Ovary (tissue), 9 donors: ENCODE results near the gene GPATCH4. TPM values are rescaled to one million over a fixed set of nuclear protein-coding genes. Genes with fewer than 3 reads are reported as not detected.

Source experiments
- DNase-seq, 5 donors: peaks; one replicate each; pipeline ENCODE4 v3.0.0-alpha.2; 2019 to 2020
- H3K27ac ChIP-seq, 2 donors: fragments of 200-600 bp; one replicate each; pipeline versions ENCODE4 v1.5.1 to v1.8.0; 2019 to 2022
- H3K27me3 ChIP-seq: fragments of 200-600 bp; one replicate; pipeline ENCODE4 v1.8.0; 2022
- H3K36me3 ChIP-seq: fragments of 200-600 bp; sonication (generic); one replicate; pipeline ENCODE4 v1.5.1; 2019
- H3K4me1 ChIP-seq: one replicate; pipeline ENCODE4 v1.8.1; 2013; ENCODE audit warnings: mild to moderate bottlenecking, moderate library complexity; ENCODE audit not compliant: insufficient read depth
- H3K4me3 ChIP-seq: fragments of 200-600 bp; sonication (generic); one replicate; pipeline ENCODE4 v1.5.1; 2017
- H3K9me3 ChIP-seq, 2 donors: fragments of 200-600 bp in 1 of 2; sonication (generic) in 1 of 2; one replicate each; pipeline versions ENCODE4 v1.5.1 to v1.8.1; 2013 to 2019; ENCODE audit warnings: mild to moderate bottlenecking in 1 of 2, moderate library complexity in 1 of 2
- EP300 ChIP-seq: sonication (generic); formaldehyde crosslinking; IDR thresholded peaks from one replicate; pipeline ENCODE4 v1.6.1; 2017; ENCODE audit warnings: antibody characterized with exemption
- POLR2A ChIP-seq: fragments of 450-650 bp; IDR thresholded peaks from one replicate; pipeline ENCODE4 v1.6.1; 2017; ENCODE audit warnings: antibody characterized with exemption, mild to moderate bottlenecking, moderate library complexity
- WGBS, 3 donors: extraction: QIAGEN DNeasy Blood & Tissue Kit in 1 of 3; methylation state at CpG; one replicate each; pipeline versions ENCODE4 v1.1.5 to v1.1.7; 2013 to 2017; 5-methylcytosine and 5-hydroxymethylcytosine counted together
- intact Hi-C, 4 donors: fragments of 100-400 bp; cut with DNase I; formaldehyde crosslinking; loops; one replicate each; pipeline versions ENCODE4 v1.11.0 to v1.15.1; 2022 to 2023
- polyA plus RNA-seq, 2 donors: library from polyadenylated mRNA; stranded (reverse); fragments of 200-250 nt in 1 of 2; fragments of 350-450 nt in 1 of 2; fragmentation: Illumina TruSeq in 1 of 2; extraction: RNeasy Lipid Tissue Mini Kit (QIAGEN cat#74804) in 1 of 2; gene quantifications; one replicate each; pipeline ENCODE4 v1.2.3, GENCODE V29; 2013 to 2014
- total RNA-seq, 7 donors: library from RNA; depleted of rRNA in 2 of 7; stranded (reverse); fragments of >200 nt in 2 of 7; fragmentation: NEBNext Ultra II Directional in 3 of 7; extraction: Animal tissue kit (Norgen Biotek cat#: 25700) in 3 of 7; gene quantifications; one replicate each; pipeline versions ENCODE4 v1.1.0 to v1.2.4, GENCODE V29; 2016 to 2023
- TF ChIP-seq, protein P1 (sequence below), 3 donors: fragments of 450-650 bp in 2 of 3; fragments of 200-600 bp in 1 of 3; IDR thresholded peaks; one replicate each; pipeline versions ENCODE4 v1.5.1 to v1.8.0; 2016 to 2022; ENCODE audit warnings: antibody characterized with exemption in 3 of 3, mild to moderate bottlenecking in 1 of 3
- donor health status: DM: no; HTN: no; CAD: no; lungs with moderate emphysema.
- donor health status: DM: no; HTN: no; CAD: no.
- donor health status: Bipolar disorder and iron deficiency.
- donor health status: DM: yes; HTN: yes; CAD: no.
- donor health status: DM: no; HTN: no; CAD: no.
- donor health status: DM: yes; HTN: yes; CAD: no.

Gene GPATCH4
- total and polyA plus RNA-seq, 9 donors: 10.0 to 45.1 (median 22.0) TPM

DNA sequence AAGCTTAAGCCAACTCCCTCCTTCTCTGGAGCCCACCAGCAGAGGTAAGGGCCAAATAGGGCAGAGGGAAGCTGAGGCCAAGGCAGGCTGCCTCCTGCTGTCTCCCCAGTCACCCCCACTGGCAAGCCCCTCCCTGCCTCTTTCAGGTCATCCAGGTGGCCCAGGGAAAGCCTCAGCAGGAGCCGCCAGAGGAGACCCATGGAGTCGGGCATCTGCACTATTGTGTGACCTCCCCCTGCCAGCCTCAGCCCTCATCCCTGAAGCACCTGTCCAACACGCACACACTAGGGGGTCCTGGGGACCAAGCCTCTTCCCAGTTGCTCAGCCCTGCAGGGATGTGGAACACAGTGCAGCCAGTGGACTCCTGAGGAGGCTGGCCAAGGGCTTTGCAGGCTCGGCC is 15.0 kb downstream of the GPATCH4 start:
- no peaks in the 10 kb centered on the region for H3K36me3 ChIP-seq
- TF ChIP-seq POLR2A (no peak), EP300 (no peak)
- TF ChIP-seq, protein P1, sequence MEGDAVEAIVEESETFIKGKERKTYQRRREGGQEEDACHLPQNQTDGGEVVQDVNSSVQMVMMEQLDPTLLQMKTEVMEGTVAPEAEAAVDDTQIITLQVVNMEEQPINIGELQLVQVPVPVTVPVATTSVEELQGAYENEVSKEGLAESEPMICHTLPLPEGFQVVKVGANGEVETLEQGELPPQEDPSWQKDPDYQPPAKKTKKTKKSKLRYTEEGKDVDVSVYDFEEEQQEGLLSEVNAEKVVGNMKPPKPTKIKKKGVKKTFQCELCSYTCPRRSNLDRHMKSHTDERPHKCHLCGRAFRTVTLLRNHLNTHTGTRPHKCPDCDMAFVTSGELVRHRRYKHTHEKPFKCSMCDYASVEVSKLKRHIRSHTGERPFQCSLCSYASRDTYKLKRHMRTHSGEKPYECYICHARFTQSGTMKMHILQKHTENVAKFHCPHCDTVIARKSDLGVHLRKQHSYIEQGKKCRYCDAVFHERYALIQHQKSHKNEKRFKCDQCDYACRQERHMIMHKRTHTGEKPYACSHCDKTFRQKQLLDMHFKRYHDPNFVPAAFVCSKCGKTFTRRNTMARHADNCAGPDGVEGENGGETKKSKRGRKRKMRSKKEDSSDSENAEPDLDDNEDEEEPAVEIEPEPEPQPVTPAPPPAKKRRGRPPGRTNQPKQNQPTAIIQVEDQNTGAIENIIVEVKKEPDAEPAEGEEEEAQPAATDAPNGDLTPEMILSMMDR (IDR thresholded peaks at IDR 0.05): no peak
- intact Hi-C loops: loop anchor here in 2 of 4 donors (5.0 to 10.0 kb wide), 2 partner anchors 68 to 124 kb away; no protein-coding TSS in a partner anchor
- no peak for DNase-seq
- no peak overlapping the region for H3K4me3 ChIP-seq
- H3K4me1 ChIP-seq: no peaks in the 10 kb centered on the region
- WGBS, 3 donors: 67 to 70% (median 68%) methylated on average over 4 of the region's 4 CpGs
- no peaks in the 10 kb centered on the region for H3K9me3 ChIP-seq
- H3K27ac ChIP-seq: no peak overlapping the region
- no peaks in the 10 kb centered on the region for H3K27me3 ChIP-seq

DNA sequence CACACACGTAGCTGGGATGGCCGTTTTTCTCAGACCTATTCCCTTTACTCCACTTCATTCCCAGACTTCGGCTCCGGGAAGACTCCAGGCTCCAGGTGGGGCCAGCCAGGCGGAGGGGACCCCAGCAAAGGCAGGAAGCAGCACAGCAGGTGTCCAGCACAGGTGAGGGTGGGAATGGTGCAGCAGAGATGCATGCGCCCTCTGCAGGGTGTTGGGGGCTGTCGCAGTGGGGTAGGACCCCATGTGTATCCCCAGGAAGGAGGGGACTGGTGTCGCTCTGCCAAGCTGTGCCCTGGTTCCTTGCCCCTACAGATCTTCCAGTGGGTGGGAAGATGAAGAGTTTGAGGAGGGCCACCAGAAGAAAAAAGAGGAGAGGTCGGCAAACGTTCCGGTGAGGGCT is 16.5 kb downstream of the GPATCH4 start:
- H3K9me3 ChIP-seq: no peaks in the 10 kb centered on the region
- no peak overlapping the region for H3K27ac ChIP-seq
- no peak for DNase-seq
- H3K4me3 ChIP-seq: no peak overlapping the region
- 40 to 43% (median 40%) methylated on average over 11 of the region's 11 CpGs for WGBS, 3 donors
- intact Hi-C loops: loop anchor here in 2 of 4 donors (2.0 to 10.0 kb wide), 4 partner anchors 18 to 123 kb away; no protein-coding TSS in a partner anchor
- TF ChIP-seq POLR2A (no peak), EP300 (no peak)
- TF ChIP-seq, protein P1 (IDR thresholded peaks at IDR 0.05): no peak
- H3K27me3 ChIP-seq: no peaks in the 10 kb centered on the region
- H3K4me1 ChIP-seq: no peaks in the 10 kb centered on the region
- H3K36me3 ChIP-seq: no peaks in the 10 kb centered on the region

DNA sequence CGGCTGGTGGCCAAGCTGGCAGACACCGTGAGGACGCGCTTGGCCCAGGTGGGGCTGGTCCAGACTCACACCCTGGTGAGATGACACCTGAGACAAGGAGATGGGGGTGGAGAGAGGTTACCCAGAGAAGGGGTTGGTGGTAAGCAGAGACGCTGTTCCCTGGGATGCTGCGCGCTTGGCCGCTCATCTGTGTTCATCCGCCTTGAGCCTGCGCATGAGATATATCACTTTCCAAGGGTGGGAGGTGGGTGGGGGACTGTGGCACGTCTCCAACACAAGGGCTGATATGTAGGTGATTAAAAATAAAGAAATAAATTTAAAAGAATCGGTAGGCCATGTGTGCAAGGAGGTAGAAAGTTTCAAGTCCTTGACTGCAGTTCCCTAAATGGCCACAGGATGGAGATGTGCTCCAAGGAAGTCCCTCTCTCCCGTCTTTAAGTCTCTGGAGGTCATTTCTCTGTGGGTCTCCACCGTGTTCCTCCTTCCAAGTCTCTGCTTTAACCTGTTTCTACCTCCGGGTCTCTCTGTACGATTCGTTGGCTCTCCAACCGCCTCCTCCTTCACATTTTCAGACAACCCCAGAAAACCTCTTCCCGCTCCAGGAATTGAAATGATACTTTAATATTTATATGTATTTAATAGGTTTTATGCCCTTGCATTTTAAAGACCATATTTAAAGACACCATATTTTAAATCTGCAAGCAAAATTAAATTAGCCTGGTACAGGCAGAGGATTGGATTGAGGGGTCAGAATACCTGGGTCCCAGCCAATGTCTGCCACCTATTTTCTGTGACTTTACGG is 17.3 kb downstream of the GPATCH4 start:
- H3K27ac ChIP-seq: no peak overlapping the region
- H3K4me1 ChIP-seq: no peaks in the 10 kb centered on the region
- DNase-seq: peak; percentile 54 to 82 (median 61)
- no peaks in the 10 kb centered on the region for H3K36me3 ChIP-seq
- WGBS, 3 donors: 50 to 52% (median 51%) methylated on average over 20 of the region's 20 CpGs
- TF ChIP-seq, protein P1 (IDR thresholded peaks at IDR 0.05): peak; percentile 65 to 93 (median 79)
- no peak for TF ChIP-seq POLR2A
- TF ChIP-seq EP300: no peak
- intact Hi-C loops: loop anchor here in 1 of 4 donors (2.0 to 10.0 kb wide), 3 partner anchors 19 to 72 kb away; no protein-coding TSS in a partner anchor
- H3K4me3 ChIP-seq: no peak overlapping the region
- no peaks in the 10 kb centered on the region for H3K27me3 ChIP-seq
- no peaks in the 10 kb centered on the region for H3K9me3 ChIP-seq

DNA sequence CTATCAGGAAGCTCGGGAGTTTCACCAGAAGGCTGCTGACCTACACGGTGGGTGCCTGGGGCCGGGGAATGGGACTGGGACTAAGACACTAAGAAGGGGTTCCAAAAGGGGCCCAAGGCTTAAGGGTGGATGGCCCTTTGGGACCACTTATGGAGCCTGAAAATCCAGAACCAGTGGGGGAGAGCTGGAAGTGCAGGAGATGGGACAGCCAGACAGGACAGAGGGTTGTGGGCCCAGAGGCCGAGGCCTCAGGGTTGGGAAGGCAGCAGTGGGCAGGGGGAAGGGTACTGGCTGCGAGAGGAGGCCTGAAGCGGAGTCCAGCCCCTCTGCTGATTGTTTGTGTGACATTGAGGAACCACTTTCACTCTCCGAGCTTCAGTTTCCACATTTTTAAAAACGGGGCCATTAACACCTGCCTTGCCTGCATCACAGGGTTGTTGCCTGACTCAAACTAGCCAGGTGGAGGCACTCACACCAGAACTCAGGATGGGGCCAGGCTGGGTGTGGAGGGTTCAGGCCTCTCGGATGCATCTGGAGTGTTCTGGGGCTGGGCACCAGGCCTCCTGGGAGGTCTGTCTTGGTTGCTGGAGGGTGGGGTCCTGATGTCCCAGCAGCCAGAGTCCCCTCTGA is 18.8 kb downstream of the GPATCH4 start:
- TF ChIP-seq EP300 (no peak), POLR2A (no peak)
- TF ChIP-seq, protein P1 (IDR thresholded peaks at IDR 0.05): no peak
- Histone ChIP-seq H3K4me1 (no peaks in the 10 kb centered on the region), H3K27ac (no peak overlapping the region), H3K9me3 (no peaks in the 10 kb centered on the region), H3K36me3 (no peaks in the 10 kb centered on the region), H3K27me3 (no peaks in the 10 kb centered on the region), H3K4me3 (no peak overlapping the region)
- intact Hi-C loops: loop anchor here in 1 of 4 donors (5.0 to 10.0 kb wide), 2 partner anchors 70 to 72 kb away; no protein-coding TSS in a partner anchor
- 75 to 81% (median 80%) methylated on average over 9 of the region's 9 CpGs for WGBS, 3 donors
- no peak for DNase-seq
